ENCODE measurements around the gene ARHGEF38.

The ARHGEF38 gene

DNA sequence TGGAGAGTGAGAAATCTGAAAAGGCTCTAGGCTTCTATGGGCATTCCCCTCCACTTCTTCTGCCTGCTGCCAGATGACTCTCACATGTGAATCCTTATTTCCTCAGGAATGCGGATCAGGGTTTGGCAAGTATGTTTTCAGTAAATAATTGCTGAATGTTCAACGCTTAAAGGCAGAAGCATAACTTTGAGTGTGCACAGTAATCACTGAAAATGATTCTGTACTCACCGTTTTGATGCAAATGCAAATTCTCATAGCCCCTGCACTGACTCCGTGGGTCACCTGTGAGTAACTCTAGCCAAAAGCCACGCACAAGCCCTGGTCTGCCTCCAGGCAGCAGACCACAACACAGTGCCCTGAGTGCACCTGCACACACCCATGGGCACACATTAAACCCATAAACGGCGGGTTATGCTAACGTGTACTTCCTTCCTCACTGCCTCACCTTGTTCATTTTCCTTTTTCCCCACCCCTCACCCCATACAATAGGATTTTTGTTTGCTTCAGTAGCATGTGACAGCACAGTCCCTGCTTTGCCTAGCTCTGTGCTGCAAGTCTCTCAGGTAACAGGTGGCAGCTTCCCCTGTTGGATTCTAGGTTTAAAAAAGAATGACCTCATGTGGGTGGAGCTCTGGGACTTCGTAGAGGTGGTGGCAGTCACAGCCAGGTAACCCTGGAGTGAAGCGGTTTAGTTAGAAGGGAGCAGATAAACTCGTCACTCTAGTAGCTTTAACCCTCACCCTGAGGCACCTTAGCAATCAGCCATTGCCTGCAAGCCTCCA is at the start of gene ARHGEF38:
ARHGEF38 (plus strand) TSS at position 656 of the 782 bp plus-strand sequence. CDS start 146 bp downstream, outside the sequence.
- no peak for DNase-seq

DNA sequence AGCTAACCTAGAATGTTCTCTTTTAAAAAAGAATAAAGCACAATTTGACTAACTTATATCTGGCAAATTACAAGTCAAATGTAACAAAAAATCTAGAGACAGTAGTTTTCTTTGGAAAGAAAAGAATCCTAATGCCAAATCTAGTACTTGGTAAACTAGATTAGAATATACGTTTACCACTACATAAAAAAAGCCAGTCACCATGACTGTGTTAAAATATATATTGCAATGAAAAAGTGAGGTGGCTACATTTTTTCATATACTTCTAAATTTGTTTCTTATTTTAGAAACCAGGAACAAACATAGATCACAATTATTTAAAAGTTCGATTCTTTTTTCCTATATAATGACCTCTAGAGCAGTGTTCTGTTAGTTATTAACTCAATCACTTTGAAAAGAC is 48.9 kb upstream of the ARHGEF38 start:
- DNase-seq: no peak

- no peak for DNase-seq
Measured at GRCh38 chr4:105504744-105505143, 47.7 kb upstream of the ARHGEF38 start.

GRCh38 chr4:105509291-105509690 is 43.1 kb upstream of the ARHGEF38 start:
- peak; percentile 19 to 23 for DNase-seq

- no peak for DNase-seq
Measured at GRCh38 chr4:105509714-105510113, 42.7 kb upstream of the ARHGEF38 start.

DNA sequence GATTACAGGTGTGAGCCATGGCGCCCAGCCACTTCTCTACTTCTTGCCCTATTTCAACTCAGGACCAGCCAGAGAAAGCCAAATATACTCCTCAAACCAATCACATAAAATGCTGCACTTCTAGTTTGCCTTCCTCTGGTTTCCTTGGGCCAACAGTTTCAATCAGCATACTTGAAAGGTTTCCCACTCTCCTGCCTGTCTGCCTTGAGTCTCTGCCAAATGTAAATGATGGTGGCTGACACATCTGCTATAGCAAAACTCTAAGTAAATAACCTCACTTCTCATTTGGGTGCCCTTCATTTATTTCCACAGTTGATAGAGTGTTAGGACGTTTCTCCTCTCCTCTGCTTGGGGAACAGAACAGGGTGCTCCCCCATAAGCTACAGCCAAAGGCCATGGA is 42.2 kb upstream of the ARHGEF38 start:
- DNase-seq: no peak

GRCh38 chr4:105520819-105521790 is 31.3 kb upstream of the ARHGEF38 start:
- peak; percentile 59 to 82 for DNase-seq

GRCh38 chr4:105526656-105527055 is 25.8 kb upstream of the ARHGEF38 start:
- no peak for DNase-seq

- DNase-seq: no peak
Measured at GRCh38 chr4:105527081-105527480, 25.3 kb upstream of the ARHGEF38 start.

- DNase-seq: no peak
Measured at GRCh38 chr4:105536601-105537000, 15.8 kb upstream of the ARHGEF38 start.

GRCh38 chr4:105541420-105541819 is 11.0 kb upstream of the ARHGEF38 start:
- DNase-seq: no peak

DNA sequence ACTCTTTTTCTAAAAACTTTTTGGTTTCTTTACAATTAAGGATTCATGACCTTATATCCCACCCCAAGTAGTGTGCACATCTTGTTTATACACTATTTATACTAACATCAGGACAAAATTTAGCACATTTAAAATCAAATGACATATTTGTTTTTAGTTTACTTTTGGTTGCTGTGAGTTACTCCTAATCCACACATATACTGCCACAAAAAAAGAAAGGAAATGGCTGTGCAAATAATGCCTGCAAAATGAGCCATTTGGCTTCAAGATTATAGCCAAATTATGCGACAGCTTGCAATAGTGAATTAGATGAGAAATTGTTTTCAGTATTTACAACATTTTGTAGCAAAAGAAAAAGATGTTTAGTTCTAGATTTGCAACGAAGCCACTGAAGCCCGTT is 10.4 kb upstream of the ARHGEF38 start:
- DNase-seq: no peak

- DNase-seq: no peak
Measured at GRCh38 chr4:105543346-105543745, 9.1 kb upstream of the ARHGEF38 start.

DNA sequence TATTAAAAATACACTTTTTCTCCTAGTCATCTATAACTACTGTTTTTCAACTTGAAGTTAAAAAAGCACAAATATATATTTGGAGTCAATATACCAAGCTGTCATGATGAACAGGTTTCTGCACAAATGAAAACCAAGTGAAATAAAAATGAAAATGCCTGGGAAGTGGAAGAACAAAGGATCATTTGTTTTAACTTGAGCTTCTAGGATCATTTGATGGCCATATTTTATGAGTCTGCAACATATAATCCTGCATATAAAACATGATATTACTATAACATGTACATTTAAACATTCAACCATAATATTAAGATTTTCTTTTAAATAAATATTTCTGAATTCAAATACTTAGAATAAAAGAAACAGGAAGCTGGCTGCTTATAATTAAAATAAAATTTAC is 8.5 kb upstream of the ARHGEF38 start:
- DNase-seq: no peak

DNA sequence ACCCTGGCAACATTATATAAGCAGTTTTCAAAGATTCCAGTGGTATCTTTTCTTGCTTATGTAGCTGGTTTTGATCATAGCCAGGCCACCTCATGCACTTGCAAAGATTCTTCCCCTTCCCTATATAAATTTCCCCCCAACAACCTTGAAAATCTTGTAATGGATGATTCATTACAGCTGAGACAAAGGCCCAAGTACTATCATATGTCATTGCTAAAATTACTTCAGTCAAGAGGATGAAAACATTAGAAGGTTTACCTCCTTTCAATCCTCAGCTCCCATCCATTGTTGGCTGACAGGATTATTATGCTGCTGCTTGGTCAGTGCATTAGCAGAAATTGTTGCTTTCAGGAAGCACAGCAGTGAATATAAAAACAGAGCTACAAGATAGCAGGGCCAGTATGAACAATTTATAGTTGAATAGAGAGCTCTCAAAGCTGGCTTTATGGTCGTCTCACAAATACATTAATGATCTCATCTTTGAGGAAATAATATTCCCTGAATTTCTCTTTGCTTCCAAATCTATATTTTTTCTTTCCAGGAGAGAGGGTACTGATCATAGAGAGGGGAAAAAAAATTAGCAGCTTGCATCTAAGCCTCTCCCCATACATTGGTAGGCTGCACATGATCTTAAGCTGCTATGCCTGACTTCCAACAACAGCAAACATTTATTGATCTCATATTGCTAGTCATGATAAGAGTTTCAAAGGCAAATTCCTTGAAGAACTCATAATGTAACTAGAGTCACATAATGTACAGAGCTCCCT is 7.7 kb upstream of the ARHGEF38 start:
- no peak for DNase-seq

- no peak for DNase-seq
Measured at GRCh38 chr4:105546086-105546485, 6.3 kb upstream of the ARHGEF38 start.

GRCh38 chr4:105547769-105548168 is 4.7 kb upstream of the ARHGEF38 start:
- no peak for DNase-seq

DNA sequence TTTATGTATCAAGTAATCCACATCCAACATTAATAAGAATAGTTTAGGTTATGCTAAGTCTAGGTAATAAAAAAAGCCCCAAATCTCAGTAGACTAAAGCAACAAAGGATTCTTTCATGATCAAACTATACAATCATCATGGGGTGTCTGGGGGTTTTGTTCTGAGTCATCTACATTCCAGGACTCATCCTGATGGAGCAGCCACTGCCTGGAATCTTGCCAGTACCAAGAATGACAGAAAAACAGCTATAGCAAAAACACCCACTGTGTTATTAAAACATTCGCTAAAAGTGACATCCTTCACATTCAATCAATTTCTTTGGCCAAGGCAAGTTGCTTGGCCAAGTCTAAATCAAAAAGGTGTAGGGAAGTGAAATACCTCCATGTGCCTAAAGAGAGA is 3.9 kb upstream of the ARHGEF38 start:
- DNase-seq: no peak

DNA sequence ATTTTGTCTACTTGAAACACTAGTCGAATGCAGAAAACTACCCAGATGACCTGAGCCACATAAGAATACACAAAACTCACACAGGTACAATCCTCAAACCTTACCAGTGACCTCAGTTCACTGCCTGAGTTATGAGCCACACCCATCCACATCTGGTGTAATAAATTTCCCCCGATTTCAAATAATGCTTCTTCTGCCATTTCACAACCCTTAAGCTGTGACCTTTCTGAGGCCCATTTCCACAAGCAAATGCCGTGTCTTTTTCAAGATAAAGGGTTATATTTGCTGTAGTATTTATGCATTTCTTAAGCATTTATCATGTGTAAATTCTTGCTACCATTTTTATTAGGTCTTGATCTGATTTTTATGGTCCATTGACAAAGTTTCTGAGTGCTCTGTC is 1.8 kb upstream of the ARHGEF38 start:
- DNase-seq: no peak

DNA sequence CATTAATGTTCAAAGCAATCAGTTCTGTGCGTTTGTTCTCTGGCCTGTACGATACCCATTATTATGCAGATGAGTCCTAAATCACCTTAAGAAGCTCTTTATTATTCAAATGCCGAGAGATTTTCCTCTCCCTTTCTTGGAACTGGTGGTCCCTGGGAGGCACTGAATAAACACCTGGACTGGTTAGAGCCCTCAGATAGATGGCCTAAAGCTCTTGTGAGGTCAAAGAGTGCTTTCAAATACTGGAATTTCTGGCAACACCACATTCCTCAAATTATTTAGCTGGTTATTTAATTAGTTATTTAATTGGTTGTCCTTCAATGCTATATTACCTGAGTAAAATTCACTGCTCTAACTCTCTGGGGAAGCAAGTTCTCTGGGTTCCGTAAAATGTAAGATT is 3.0 kb downstream of the ARHGEF38 start:
- no peak for DNase-seq

- no peak for DNase-seq
Measured at GRCh38 chr4:105556206-105556605, 3.8 kb downstream of the ARHGEF38 start.

- DNase-seq: peak; percentile 24 to 26
Measured at GRCh38 chr4:105558277-105558676, 5.9 kb downstream of the ARHGEF38 start.

DNA sequence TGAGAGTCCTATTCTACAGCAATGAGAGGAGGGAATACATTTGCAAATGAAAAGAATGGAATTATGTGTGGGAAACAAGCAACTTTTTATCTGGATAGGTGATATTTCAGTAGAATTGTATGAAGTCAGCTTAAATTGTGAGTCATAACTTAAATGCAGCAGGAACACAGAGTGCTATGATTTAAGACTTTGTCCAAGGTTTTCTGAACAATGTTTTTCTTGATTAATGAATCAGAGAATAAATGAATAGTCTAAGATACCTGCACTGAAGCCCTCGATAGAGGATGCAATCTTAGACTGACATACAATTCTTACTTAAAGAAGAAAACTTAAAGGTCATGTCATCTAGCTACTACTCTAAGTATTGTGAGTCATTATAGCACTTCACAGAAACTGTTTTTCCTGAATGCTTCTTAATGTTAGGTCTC is 8.0 kb downstream of the ARHGEF38 start:
- no peak for DNase-seq
